ENCODE measurements around the gene HSBP1. TPM values are rescaled to one million over a fixed set of nuclear protein-coding genes. Genes with fewer than 3 reads are reported as not detected.

The HSBP1 gene
- total RNA-seq, 1 experiment from 2014 or later, result 167 TPM

DNA sequence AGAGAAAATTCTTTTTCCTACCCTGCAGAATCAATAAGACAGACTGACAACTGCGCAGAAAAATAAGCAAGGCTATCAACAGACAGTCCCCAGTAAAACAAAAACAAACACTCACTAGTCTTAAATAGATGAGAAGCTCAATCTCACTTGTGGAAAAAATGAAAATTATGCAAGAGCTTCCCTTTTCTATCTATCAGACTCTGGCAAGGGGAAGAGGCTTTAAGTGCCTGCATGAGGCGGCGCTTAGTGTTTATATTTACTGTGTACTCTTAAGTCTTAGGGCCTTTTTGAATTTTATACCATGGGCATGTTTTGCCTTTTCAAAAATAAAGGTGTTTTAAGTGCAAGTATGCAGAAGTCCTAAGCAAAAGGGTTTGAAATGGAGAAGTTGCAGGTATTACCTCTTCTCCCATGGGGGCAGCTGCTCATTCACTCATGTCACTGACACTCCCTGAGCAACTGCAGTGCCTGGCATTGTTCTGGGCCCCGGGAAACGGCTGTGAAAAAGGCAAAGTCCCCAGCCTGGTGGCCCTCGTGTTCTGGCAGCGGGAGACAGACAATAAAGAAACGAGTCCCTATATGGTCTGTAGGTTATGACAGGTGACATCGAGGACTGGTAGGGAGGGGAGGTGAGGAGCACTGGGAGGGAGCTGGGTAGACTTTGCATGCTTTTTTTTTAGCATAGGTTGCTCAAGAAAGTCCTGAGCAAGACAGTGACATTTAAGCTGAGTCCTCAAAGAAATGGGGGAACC lies 35.2 kb downstream of the HSBP1 start:
- Histone ChIP-seq H3K4me1 (ENCODE audit: insufficient read depth, low read length) (no peaks in the 10 kb centered on the region), H3K9ac (ENCODE audit: low read length) (no peak overlapping the region), H3K27ac (ENCODE audit: low read length) (no peak overlapping the region), H3K4me3 (ENCODE audit: low read length) (no peak overlapping the region), H3K9me2 (replicated peaks; ENCODE audit: low read length) (no peaks in the 10 kb centered on the region), H4K20me1 (ENCODE audit: low read length) (no peaks in the 10 kb centered on the region), H3K9me3 (ENCODE audit: low read length) (no peaks in the 10 kb centered on the region), H3F3A (ENCODE audit: low read length, unreplicated experiment) (no peaks in the 10 kb centered on the region), H3K4me2 (ENCODE audit: low read length) (no peak overlapping the region), H3K27me3 (ENCODE audit: low read length) (peaks cover 72% of the 10 kb centered on the region), H3K79me2 (ENCODE audit: low read length) (no peaks in the 10 kb centered on the region), H2AFZ (ENCODE audit: low read length) (no peak overlapping the region), H3K36me3 (ENCODE audit: low read depth, low read length) (no peaks in the 10 kb centered on the region)
- ATAC-seq, result no peak
- BruUV-seq (replicated peaks), result no TSS peak
- intact Hi-C loops (cut with micrococcal nuclease), result no loop called here
- DNase-seq, result no peak
- ChIA-PET CTCF (no interaction called here), POLR2A (ENCODE audit: unreplicated experiment) (interaction anchor here (0.7 kb wide), 1 partner anchor 9 kb away, joined by 3 read pairs; no protein-coding TSS in a partner anchor)
- TF ChIP-seq EZH2phosphoT487 (IDR thresholded peaks at IDR 0.05; ENCODE audit: borderline replicate concordance, low read length) (no peak), EZH2 (IDR thresholded peaks at IDR 0.05; ENCODE audit: low read length, unreplicated experiment) (no peak)
- TF ChIP-seq, protein P1, sequence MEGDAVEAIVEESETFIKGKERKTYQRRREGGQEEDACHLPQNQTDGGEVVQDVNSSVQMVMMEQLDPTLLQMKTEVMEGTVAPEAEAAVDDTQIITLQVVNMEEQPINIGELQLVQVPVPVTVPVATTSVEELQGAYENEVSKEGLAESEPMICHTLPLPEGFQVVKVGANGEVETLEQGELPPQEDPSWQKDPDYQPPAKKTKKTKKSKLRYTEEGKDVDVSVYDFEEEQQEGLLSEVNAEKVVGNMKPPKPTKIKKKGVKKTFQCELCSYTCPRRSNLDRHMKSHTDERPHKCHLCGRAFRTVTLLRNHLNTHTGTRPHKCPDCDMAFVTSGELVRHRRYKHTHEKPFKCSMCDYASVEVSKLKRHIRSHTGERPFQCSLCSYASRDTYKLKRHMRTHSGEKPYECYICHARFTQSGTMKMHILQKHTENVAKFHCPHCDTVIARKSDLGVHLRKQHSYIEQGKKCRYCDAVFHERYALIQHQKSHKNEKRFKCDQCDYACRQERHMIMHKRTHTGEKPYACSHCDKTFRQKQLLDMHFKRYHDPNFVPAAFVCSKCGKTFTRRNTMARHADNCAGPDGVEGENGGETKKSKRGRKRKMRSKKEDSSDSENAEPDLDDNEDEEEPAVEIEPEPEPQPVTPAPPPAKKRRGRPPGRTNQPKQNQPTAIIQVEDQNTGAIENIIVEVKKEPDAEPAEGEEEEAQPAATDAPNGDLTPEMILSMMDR (conservative IDR thresholded peaks at IDR 0.05; ENCODE audit: low read depth, low read length), result no peak

DNA sequence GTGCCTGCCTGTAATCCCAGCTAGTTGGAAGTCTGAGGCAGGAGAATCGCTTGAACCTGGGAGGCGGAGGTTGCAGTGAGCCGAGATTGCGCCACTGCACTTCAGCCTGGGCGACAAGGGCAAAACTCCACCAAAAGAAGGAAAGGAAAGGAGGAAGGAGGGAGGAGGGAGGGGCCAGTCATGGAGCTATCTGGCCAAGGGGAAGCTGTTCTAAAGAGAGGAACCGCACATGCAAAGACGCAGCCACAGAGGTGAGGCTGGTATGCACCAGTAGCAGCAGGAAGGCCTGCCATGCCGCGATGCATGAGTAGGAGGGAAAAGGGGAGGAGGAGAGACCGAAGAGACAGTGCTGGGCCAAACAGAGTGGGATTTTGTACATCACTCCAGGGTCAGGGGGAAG lies 35.9 kb downstream of the HSBP1 start:
- no peaks in the 10 kb centered on the region for H3K36me3 ChIP-seq (ENCODE audit: low read depth, low read length)
- H3K9me3 ChIP-seq (ENCODE audit: low read length), result no peaks in the 10 kb centered on the region
- peaks cover 72% of the 10 kb centered on the region for H3K27me3 ChIP-seq (ENCODE audit: low read length)
- no peak for TF ChIP-seq EZH2 (IDR thresholded peaks at IDR 0.05; ENCODE audit: low read length, unreplicated experiment)
- no peak for TF ChIP-seq EZH2phosphoT487 (IDR thresholded peaks at IDR 0.05; ENCODE audit: borderline replicate concordance, low read length)
- TF ChIP-seq, protein P1 (conservative IDR thresholded peaks at IDR 0.05; ENCODE audit: low read depth, low read length), result no peak
- H3K4me3 ChIP-seq (ENCODE audit: low read length), result no peak overlapping the region
- no peaks in the 10 kb centered on the region for H3K79me2 ChIP-seq (ENCODE audit: low read length)
- no peak overlapping the region for H3K27ac ChIP-seq (ENCODE audit: low read length)
- H3F3A ChIP-seq (ENCODE audit: low read length, unreplicated experiment), result no peaks in the 10 kb centered on the region
- ChIA-PET POLR2A (ENCODE audit: unreplicated experiment) (no interaction called here), CTCF (no interaction called here)
- H3K9ac ChIP-seq (ENCODE audit: low read length), result no peak overlapping the region
- H2AFZ ChIP-seq (ENCODE audit: low read length), result no peak overlapping the region
- ATAC-seq, result no peak
- no peaks in the 10 kb centered on the region for H3K9me2 ChIP-seq (replicated peaks; ENCODE audit: low read length)
- H3K4me1 ChIP-seq (ENCODE audit: insufficient read depth, low read length), result no peaks in the 10 kb centered on the region
- intact Hi-C loops (cut with micrococcal nuclease), result no loop called here
- DNase-seq, result no peak
- no peaks in the 10 kb centered on the region for H4K20me1 ChIP-seq (ENCODE audit: low read length)
- H3K4me2 ChIP-seq (ENCODE audit: low read length), result no peak overlapping the region
- no TSS peak for BruUV-seq (replicated peaks)

DNA sequence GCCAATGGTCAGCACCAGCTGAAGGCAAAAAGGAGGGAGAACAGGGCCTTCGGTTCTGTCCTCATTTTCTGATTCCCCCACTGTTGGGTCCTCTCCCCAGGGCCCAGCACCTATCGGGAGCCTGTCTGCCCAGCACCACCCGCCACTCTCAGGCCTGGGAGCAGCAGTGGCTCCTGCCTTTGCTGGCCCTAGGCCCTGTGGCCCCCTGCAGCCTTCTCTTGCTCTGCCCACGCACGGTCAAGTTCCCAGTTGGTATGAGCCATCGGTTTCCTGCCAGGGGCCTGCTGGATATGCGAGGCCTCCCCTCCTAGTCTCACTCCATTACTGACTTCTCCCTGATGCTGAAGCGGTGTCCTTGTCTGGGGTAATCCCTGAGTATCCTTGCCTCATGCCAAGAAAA lies 37.5 kb downstream of the HSBP1 start:
- Histone ChIP-seq H4K20me1 (ENCODE audit: low read length) (no peaks in the 10 kb centered on the region), H2AFZ (ENCODE audit: low read length) (no peak overlapping the region), H3K27me3 (ENCODE audit: low read length) (peaks cover 71% of the 10 kb centered on the region), H3K79me2 (ENCODE audit: low read length) (no peaks in the 10 kb centered on the region), H3K27ac (ENCODE audit: low read length) (no peak overlapping the region), H3K36me3 (ENCODE audit: low read depth, low read length) (no peaks in the 10 kb centered on the region), H3K9ac (ENCODE audit: low read length) (no peak overlapping the region), H3K4me1 (ENCODE audit: insufficient read depth, low read length) (no peaks in the 10 kb centered on the region), H3K4me3 (ENCODE audit: low read length) (no peak overlapping the region), H3F3A (ENCODE audit: low read length, unreplicated experiment) (no peaks in the 10 kb centered on the region), H3K9me3 (ENCODE audit: low read length) (no peaks in the 10 kb centered on the region), H3K9me2 (replicated peaks; ENCODE audit: low read length) (no peaks in the 10 kb centered on the region), H3K4me2 (ENCODE audit: low read length) (no peak overlapping the region)
- BruUV-seq (replicated peaks), result no TSS peak
- ChIA-PET CTCF (no interaction called here), POLR2A (ENCODE audit: unreplicated experiment) (no interaction called here)
- no peak for DNase-seq
- intact Hi-C loops (cut with micrococcal nuclease), result no loop called here
- TF ChIP-seq EZH2 (IDR thresholded peaks at IDR 0.05; ENCODE audit: low read length, unreplicated experiment), result no peak
- TF ChIP-seq, protein P1 (conservative IDR thresholded peaks at IDR 0.05; ENCODE audit: low read depth, low read length), result no peak
- no peak for TF ChIP-seq EZH2phosphoT487 (IDR thresholded peaks at IDR 0.05; ENCODE audit: borderline replicate concordance, low read length)
- no peak for ATAC-seq

Measured in PC-3 (cell line).